H1 (cell line): ENCODE measurements around the gene ARL3. TPM values are rescaled to one million over a fixed set of nuclear protein-coding genes. Genes with fewer than 3 reads are reported as not detected.

Source experiments
- BACH1 ChIP-seq: IDR thresholded peaks from 2 replicates; pipeline ENCODE4 v1.6.1; 2012; ENCODE audit warnings: low read length, improper control_type of control experiment
- CHD7 ChIP-seq: fragments of 300-600 bp; sonication (generic); IDR thresholded peaks from 2 replicates; pipeline ENCODE4 v1.7.1; 2012; ENCODE audit warnings: low read length, moderate library complexity, mild to moderate bottlenecking, inconsistent platforms; ENCODE audit not compliant: insufficient replicate concordance
- CTBP2 ChIP-seq: IDR thresholded peaks from 2 replicates; pipeline ENCODE4 v1.7.0; 2011; ENCODE audit warnings: borderline replicate concordance, mild to moderate bottlenecking, moderate library complexity, mixed read lengths, low read length; ENCODE audit not compliant: insufficient read depth, insufficient read length
- GTF2F1 ChIP-seq: IDR thresholded peaks from 2 replicates; pipeline ENCODE4 v1.6.1; 2012; ENCODE audit warnings: low read depth, low read length, improper control_type of control experiment, borderline replicate concordance
- KDM1A ChIP-seq: fragments of 200-600, 300-600 bp; sonication (generic); IDR thresholded peaks from 2 replicates; pipeline ENCODE4 v1.7.1; 2016; ENCODE audit warnings: mild to moderate bottlenecking, low read length, borderline replicate concordance
- NANOG ChIP-seq: IDR thresholded peaks from 2 replicates; pipeline ENCODE4 v1.6.1; 2011; ENCODE audit warnings: low read length, low read depth, mild to moderate bottlenecking, inconsistent platforms; ENCODE audit not compliant: insufficient read depth, poor library complexity, severe bottlenecking
- SAP30 ChIP-seq: fragments of 300-600 bp; sonication (generic); IDR thresholded peaks from 2 replicates; pipeline ENCODE4 v1.7.1; 2012; ENCODE audit warnings: low read length, moderate library complexity, mild to moderate bottlenecking, inconsistent platforms; ENCODE audit not compliant: insufficient read depth, insufficient replicate concordance
- SIN3A ChIP-seq, 2 experiments: IDR thresholded peaks in 1 of 2; conservative IDR thresholded peaks in 1 of 2; 2 replicates each; pipeline ENCODE4 v1.6.1; 2011 to 2012; ENCODE audit warnings: low read length in 2 of 2, improper control_type of control experiment in 1 of 2, low read depth in 1 of 2, mild to moderate bottlenecking in 1 of 2
- SIRT6 ChIP-seq: IDR thresholded peaks from one replicate; pipeline ENCODE4 v1.7.1; 2012; ENCODE audit warnings: low read length, inconsistent platforms
- SP2 ChIP-seq: IDR thresholded peaks from 2 replicates; pipeline ENCODE4 v1.6.1; 2012; ENCODE audit warnings: mild to moderate bottlenecking, low read length, inconsistent platforms
- ZNF274 ChIP-seq: IDR thresholded peaks from 2 replicates; pipeline ENCODE4 v1.7.0; 2012; ENCODE audit warnings: low read length, borderline replicate concordance; ENCODE audit errors: extremely low read depth
- polyA plus RNA-seq, 7 experiments: library from polyadenylated mRNA; depleted of rRNA in 3 of 7; stranded (reverse) in 5 of 7; unstranded in 2 of 7; fragments of >200 nt in 5 of 7; fragments of 200-250 nt in 2 of 7; gene quantifications; 1 replicate in 5 of 7; 2 replicates in 1 of 7; 4 replicates in 1 of 7; pipeline versions ENCODE4 v1.2.1 to v1.2.3, GENCODE V29; 2011 to 2013; ENCODE audit warnings: missing spikeins in 2 of 7, mixed read lengths in 2 of 7
- total RNA-seq: library from RNA; stranded (reverse); fragmentation: NEBNext Ultra II Directional; extraction: Animal tissue kit (Norgen Biotek cat#: 25700); gene quantifications from 2 replicates; pipeline ENCODE4 v1.2.1, GENCODE V29; 2021

The ARL3 gene
- total and polyA plus RNA-seq, 2 of the 8 experiments (the other 6 are each of a cell fraction or from before 2014, with no cell fraction given), result 8.8 to 16.2 TPM

- TF ChIP-seq CHD7 (no peak), ZNF274 (no peak), GTF2F1 (no peak), NANOG (no peak), KDM1A (no peak), SP2 (no peak), SAP30 (no peak), SIN3A (conservative IDR thresholded peaks at IDR 0.05 in 1 of 2, IDR thresholded peaks at IDR 0.05 in 1 of 2; ENCODE audit: low read depth in 1 of 2, low read length in 2 of 2) (no peak), CTBP2 (no peak), BACH1 (no peak), SIRT6 (no peak)
Observed at GRCh38 chr10:102738692-102739121, 24.5 kb upstream of the ARL3 start (continued).
